OCI-LY3 (cell line): ENCODE results near the gene DCAF17.

Experiments used
- H2AFZ ChIP-seq: fragments of 200-600, 300-600 bp; shearing (Covaris generic); 2 replicates; pipeline ENCODE4 v1.6.0; 2014; ENCODE audit warnings: antibody characterized with exemption, low read depth, low read length
- H3K27ac ChIP-seq: fragments of 200-600, 300-600 bp; sonication (generic); 2 replicates; pipeline ENCODE4 v1.5.1; 2014; ENCODE audit warnings: mild to moderate bottlenecking, low read length, moderate library complexity, mixed read lengths
- H3K27me3 ChIP-seq: fragments of 200-600, 300-600 bp; sonication (generic); 2 replicates; pipeline ENCODE4 v1.6.1; 2014; ENCODE audit warnings: low read depth, low read length, mixed read lengths
- H3K36me3 ChIP-seq: fragments of 200-600, 300-600 bp; sonication (generic); replicated peaks from 2 replicates; pipeline ENCODE3; 2014; ENCODE audit warnings: low read depth, low read length, mixed read lengths
- H3K4me1 ChIP-seq: fragments of 300-600, 200-600 bp; sonication (generic); 2 replicates; pipeline ENCODE4 v1.6.1; 2014; ENCODE audit warnings: low read length, mixed read lengths
- H3K4me2 ChIP-seq: fragments of 200-600, 300-600 bp; sonication (generic); 2 replicates; pipeline ENCODE4 v1.6.1; 2014; ENCODE audit warnings: low read length, mixed read lengths
- H3K4me3 ChIP-seq: fragments of 300-600, 200-600 bp; sonication (generic); 2 replicates; pipeline ENCODE4 v1.5.1; 2014; ENCODE audit warnings: antibody characterized with exemption, mild to moderate bottlenecking, low read length, moderate library complexity
- H3K79me2 ChIP-seq: fragments of 300-600, 200-600 bp; shearing (Covaris generic); 2 replicates; pipeline ENCODE4 v1.6.1; 2014; ENCODE audit warnings: mild to moderate bottlenecking, low read length, mixed read lengths
- H3K9ac ChIP-seq: fragments of 300-600, 200-600 bp; shearing (Covaris generic); 2 replicates; pipeline ENCODE4 v1.6.0; 2014; ENCODE audit warnings: mild to moderate bottlenecking, low read length, moderate library complexity
- H3K9me3 ChIP-seq: fragments of 200-600, 300-600 bp; shearing (Covaris generic); 2 replicates; pipeline ENCODE4 v1.6.1; 2014; ENCODE audit warnings: low read length, mixed read lengths; ENCODE audit not compliant: insufficient read depth
- H4K20me1 ChIP-seq: fragments of 200-600, 300-600 bp; sonication (generic); 2 replicates; pipeline ENCODE4 v1.6.1; 2016; ENCODE audit warnings: low read length, mixed read lengths; ENCODE audit not compliant: insufficient read depth
- EZH2phosphoT487 ChIP-seq: fragments of 200-600 bp; shearing (Covaris generic); IDR thresholded peaks from 2 replicates; pipeline ENCODE4 v1.6.1; 2018; ENCODE audit warnings: antibody characterized with exemption, mixed run types, low read depth
- TF ChIP-seq, protein P1 (sequence below): fragments of 200-600, 300-600 bp; sonication (generic); IDR thresholded peaks from 2 replicates; pipeline ENCODE4 v1.5.1; 2014; ENCODE audit warnings: antibody characterized with exemption, low read length, low read depth

The DCAF17 gene, protein sequence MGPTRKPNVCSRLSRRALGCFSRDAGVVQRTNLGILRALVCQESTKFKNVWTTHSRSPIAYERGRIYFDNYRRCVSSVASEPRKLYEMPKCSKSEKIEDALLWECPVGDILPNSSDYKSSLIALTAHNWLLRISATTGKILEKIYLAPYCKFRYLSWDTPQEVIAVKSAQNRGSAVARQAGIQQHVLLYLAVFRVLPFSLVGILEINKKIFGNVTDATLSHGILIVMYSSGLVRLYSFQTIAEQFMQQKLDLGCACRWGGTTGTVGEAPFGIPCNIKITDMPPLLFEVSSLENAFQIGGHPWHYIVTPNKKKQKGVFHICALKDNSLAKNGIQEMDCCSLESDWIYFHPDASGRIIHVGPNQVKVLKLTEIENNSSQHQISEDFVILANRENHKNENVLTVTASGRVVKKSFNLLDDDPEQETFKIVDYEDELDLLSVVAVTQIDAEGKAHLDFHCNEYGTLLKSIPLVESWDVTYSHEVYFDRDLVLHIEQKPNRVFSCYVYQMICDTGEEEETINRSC

DNA sequence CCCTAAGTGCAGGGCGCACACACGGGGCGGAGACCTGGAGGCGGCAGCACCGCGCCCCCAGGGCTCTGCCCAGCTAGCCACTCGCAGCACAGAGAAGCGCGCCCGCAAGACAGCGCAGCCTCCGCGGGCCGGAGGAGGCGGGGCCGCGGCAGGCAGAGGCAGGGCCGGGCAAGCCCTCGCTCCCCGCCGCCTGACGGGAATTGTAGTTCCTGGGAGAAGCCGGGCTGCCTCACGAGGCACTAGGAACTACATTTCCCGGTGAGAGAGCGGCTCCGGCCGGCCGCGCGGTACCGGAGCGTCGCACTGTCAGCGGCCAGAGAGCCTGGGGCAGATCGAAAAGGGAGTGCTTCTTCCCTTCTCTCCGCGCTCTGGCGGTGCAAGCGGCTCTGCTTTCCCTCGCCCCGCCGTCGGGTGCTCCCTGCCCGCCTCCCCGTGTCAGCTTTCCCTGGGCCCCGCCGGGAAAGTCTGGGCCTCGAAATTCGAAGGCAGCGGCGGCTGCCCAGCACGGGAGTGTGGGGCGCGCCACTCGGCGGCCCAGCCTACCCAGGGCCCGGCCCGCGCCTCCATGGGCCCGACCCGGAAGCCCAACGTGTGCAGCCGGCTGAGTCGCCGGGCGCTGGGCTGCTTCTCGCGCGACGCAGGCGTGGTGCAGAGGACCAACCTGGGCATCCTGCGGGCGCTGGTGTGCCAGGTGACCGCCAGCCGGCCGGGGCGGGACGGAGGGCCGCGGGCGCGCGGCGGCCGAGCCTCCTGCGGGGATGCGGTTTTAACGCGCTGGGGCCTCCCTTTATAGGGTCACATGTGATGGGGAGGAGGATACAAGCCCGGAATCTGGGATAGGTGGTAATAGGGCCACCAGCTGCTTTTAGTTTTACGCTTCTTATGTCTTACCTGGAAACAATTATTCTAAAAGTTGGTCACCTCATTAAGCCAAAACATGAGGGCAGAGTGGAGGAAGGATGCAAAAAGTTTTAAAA, at the start of gene DCAF17:
Gene DCAF17 (plus strand): TSS at position 214 of the 977 bp plus-strand sequence. CDS start 352 bp downstream, at position 566.
- 0 out of 2 replicates have a peak, but pooled peaks cover 4% of the 10 kb centered on the region for H3K9me3 ChIP-seq
- H2AFZ ChIP-seq, result peak within 1 kb of the TSS; percentile 85
- H3K9ac ChIP-seq, result peak within 1 kb of the TSS; percentile 88
- H3K4me3 ChIP-seq, result peak within 1 kb of the TSS; percentile 85
- no peaks in the 10 kb centered on the region for H4K20me1 ChIP-seq
- H3K4me2 ChIP-seq, result peak within 1 kb of the TSS; percentile 78
- H3K27me3 ChIP-seq, result no peaks in the 10 kb centered on the region
- peaks cover 18% of the 10 kb centered on the region for H3K4me1 ChIP-seq
- H3K79me2 ChIP-seq, result peaks cover 47% of the 10 kb centered on the region
- H3K36me3 ChIP-seq, result peaks cover 31% of the 10 kb centered on the region
- no peak for TF ChIP-seq EZH2phosphoT487
- TF ChIP-seq, protein P1, sequence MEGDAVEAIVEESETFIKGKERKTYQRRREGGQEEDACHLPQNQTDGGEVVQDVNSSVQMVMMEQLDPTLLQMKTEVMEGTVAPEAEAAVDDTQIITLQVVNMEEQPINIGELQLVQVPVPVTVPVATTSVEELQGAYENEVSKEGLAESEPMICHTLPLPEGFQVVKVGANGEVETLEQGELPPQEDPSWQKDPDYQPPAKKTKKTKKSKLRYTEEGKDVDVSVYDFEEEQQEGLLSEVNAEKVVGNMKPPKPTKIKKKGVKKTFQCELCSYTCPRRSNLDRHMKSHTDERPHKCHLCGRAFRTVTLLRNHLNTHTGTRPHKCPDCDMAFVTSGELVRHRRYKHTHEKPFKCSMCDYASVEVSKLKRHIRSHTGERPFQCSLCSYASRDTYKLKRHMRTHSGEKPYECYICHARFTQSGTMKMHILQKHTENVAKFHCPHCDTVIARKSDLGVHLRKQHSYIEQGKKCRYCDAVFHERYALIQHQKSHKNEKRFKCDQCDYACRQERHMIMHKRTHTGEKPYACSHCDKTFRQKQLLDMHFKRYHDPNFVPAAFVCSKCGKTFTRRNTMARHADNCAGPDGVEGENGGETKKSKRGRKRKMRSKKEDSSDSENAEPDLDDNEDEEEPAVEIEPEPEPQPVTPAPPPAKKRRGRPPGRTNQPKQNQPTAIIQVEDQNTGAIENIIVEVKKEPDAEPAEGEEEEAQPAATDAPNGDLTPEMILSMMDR, result no peak
- peak within 1 kb of the TSS; percentile 94 for H3K27ac ChIP-seq

DNA sequence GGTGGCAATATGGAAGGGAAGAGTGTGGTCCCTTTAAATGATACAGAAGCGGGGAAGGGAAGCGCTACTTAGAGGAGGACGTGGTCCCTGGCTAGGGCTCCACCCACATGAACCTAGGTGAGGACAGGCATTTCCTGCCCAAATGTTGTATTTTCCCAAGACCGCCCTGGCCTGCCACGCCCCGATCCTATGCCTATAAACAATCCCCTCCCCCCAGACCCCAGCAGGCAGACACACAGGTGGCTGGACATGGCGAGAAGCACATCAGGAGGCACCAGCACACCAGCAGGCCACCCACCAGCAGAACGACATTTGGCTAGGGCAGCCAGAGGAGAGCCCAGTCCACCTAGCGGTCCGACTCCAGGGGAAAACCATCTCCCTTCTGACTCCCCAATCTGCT, 47.4 kb upstream of the DCAF17 start:
- no peaks in the 10 kb centered on the region for H3K9me3 ChIP-seq
- no peaks in the 10 kb centered on the region for H3K36me3 ChIP-seq
- no peaks in the 10 kb centered on the region for H3K27me3 ChIP-seq
- H3K4me3 ChIP-seq, result no peak overlapping the region
- TF ChIP-seq, protein P1, result no peak
- no peak for TF ChIP-seq EZH2phosphoT487
- H4K20me1 ChIP-seq, result no peaks in the 10 kb centered on the region
- H3K4me1 ChIP-seq, result no peaks in the 10 kb centered on the region
- H3K4me2 ChIP-seq, result no peak overlapping the region
- H3K9ac ChIP-seq, result no peak overlapping the region
- no peaks in the 10 kb centered on the region for H3K79me2 ChIP-seq
- H3K27ac ChIP-seq, result no peak overlapping the region
- no peak overlapping the region for H2AFZ ChIP-seq

DNA sequence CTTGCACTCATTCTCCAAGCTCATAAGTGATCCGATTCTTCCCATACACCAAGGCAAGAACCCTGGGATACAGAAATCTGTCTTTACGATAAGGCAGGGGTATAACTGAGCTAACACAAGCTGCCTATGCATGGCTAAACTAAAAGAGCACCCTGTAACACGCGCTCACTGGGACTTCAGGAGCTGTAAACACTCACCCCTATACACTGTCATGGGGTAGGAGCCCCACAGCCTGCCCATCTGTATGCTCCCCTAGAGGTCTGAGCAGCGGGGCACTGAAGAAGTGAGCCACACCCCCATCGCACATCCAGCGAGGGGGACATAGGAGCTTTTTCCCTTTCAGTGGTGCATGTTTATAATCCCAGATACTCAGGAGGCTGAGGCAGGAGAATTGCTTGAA, 47.0 kb upstream of the DCAF17 start:
- Histone ChIP-seq H3K4me3 (no peak overlapping the region), H3K27me3 (no peaks in the 10 kb centered on the region), H2AFZ (no peak overlapping the region), H3K9me3 (no peaks in the 10 kb centered on the region), H3K4me2 (no peak overlapping the region), H3K4me1 (no peaks in the 10 kb centered on the region), H3K27ac (no peak overlapping the region), H3K36me3 (no peaks in the 10 kb centered on the region), H3K79me2 (no peaks in the 10 kb centered on the region), H4K20me1 (no peaks in the 10 kb centered on the region), H3K9ac (no peak overlapping the region)
- TF ChIP-seq, protein P1, result no peak
- no peak for TF ChIP-seq EZH2phosphoT487

DNA sequence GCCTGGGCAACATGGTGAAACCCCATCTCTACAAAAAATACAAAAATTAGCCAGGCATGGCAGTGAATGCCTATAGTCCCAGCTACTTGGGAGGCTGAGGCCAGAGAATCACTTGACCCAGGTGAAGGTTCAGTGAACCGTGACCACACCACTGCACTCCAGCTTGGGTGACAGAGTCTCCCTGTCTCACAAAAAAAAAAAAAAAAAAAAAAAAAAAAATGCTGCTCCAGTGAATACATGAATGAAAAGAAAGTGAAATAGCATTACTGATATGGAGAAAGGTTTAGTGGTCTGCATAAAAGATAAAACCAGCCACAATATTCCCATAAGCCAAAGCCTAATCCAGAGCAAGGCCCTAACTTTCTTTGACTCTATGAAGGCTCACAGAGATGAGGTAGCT, 44.7 kb upstream of the DCAF17 start:
- H3K36me3 ChIP-seq, result no peaks in the 10 kb centered on the region
- no peak overlapping the region for H3K4me2 ChIP-seq
- no peaks in the 10 kb centered on the region for H3K9me3 ChIP-seq
- H3K4me1 ChIP-seq, result no peaks in the 10 kb centered on the region
- H3K79me2 ChIP-seq, result no peaks in the 10 kb centered on the region
- no peak overlapping the region for H3K27ac ChIP-seq
- no peaks in the 10 kb centered on the region for H3K27me3 ChIP-seq
- no peak overlapping the region for H3K4me3 ChIP-seq
- H4K20me1 ChIP-seq, result no peaks in the 10 kb centered on the region
- TF ChIP-seq, protein P1, result no peak
- no peak for TF ChIP-seq EZH2phosphoT487
- H2AFZ ChIP-seq, result no peak overlapping the region
- no peak overlapping the region for H3K9ac ChIP-seq
